Activated gamma-delta T cell treated with Interleukin-2 at 50 U/mL for 16 hours (primary cell): Measurements from ENCODE around the gene FBXL17.

Experiments
- DNase-seq: peaks from one replicate; pipeline ENCODE4 v3.0.0-alpha.2; 2020

The FBXL17 gene

DNA sequence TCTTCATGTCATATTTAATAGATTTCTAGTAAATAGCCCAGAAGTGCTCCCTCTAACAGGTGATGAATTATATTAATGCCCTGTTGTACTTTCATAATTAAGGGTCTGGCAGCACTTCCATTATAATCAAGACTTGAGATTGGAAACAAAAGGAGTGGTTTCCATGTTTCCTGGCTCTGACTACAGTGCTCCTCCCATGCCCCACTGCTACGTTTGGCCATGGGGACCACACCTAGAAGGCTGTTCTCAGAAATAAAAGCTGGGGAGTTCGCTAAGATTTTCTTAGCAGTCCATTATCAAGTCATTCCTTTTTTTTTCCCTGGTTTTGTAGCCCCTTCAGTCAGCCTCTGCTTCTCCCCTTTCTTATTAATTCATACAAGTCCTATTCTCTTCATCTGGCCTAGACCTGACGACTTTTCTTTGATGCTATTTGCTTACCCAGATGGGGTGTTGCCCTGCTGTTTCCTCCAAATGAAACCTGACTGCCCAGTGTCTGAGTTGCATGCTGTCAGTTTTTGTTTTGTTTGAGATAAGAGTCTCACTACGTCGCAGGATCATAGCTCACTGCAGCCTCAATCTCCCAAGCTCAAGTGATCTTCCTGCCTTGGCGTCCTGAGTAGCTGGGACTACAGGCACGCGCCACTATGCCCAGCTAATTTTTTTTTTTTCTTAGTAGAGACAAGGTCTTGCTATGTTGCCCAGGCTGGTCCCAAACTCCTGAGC, 399.0 kb downstream of the FBXL17 start:
- DNase-seq: no peak

DNA sequence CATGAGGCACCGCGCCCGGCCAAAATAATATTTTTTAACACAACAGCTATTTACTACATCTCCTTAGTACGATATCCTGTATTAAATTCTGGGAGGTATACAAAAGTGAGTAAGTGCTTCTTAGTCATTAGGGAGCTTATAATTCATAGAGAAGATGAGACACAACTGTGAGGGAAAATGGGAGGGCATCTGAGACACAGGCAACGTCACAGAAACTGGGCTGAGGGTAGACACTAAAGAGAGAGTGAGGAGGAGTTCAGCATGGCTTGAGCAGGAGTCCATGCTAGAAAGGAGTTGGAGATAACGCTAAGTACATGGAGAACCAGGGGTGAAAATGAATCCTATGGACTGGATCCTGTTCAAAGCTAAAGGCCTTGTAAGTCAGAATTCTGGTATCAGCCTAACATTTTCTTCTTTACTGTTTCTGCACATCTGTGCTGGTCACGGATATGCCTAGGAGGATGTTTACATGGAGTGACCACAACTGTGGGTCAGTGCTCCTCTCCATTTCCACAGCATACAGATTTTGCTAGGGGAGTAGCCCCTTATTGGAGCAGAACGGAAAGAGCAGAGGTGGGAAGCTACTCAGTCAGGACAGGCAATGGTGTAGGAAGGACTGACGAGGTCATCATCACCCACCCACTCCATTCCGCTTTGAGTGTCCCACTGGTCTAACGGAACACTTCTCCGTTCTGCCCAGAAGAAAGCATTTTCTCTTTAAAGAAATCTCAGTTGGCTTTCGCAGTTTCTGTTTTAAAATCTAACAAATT, 400.8 kb downstream of the FBXL17 start:
- no peak for DNase-seq

DNA sequence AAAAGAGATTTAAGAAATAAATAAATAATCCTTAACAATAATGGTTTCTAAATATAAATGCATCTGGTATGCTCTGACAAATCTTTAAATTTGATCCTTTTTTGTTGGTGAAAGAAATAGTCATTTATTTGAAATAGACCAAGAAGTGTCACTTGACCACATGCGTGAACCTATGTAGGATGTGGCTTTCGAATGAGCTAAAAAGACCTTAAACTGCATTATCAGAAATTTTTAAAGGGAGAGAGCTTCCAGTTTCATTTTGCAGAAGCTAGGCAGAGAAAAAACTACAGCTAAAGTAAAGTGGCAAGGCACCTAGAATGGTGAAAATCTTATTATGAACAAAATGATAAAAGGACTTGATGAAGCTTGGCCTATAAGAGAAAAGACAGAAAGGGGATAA, 402.0 kb downstream of the FBXL17 start:
- no peak for DNase-seq

DNA sequence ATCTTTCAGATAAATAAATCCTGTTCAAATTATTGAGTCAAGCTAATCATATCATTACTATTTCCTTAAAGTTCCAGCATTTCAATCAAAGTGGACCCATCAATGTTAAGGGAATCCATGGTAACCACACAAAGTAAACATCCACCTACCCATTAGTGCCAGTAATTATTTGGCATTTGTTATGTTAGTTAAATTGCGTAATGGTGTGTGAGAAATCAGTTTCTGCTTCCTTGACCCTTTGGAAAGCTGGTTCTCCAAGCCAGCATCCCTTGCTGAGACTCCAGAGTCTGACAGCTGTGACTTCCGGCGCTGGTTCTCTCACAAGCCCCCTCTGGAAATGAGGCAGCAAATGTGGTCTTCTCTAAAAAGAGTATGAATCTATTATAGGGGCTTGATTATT, 402.6 kb downstream of the FBXL17 start:
- DNase-seq: no peak

DNA sequence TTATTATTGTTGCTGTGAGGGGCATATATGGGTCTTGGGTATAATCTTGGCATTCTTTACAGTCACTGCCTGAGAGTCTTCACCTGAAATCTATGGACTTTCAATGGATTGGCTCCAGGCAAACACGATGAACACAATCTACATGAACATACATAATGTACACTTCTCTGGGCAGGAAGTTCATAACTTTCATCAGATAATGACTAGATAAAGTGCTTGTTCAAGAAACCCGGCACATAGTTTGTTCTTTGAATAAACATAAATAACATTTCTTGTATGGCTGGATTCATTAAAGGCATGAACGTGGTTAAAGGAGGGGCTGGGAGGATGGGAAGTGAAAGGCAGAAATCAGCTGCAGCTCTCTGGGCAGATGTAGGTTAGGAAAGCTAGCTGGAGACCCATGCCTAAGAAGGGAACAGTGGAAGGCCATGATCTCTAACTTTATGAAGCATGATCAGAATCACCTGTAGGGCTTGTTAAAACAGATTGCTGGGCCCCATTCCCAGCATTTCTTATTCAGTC, 404.3 kb downstream of the FBXL17 start:
- DNase-seq: no peak

DNA sequence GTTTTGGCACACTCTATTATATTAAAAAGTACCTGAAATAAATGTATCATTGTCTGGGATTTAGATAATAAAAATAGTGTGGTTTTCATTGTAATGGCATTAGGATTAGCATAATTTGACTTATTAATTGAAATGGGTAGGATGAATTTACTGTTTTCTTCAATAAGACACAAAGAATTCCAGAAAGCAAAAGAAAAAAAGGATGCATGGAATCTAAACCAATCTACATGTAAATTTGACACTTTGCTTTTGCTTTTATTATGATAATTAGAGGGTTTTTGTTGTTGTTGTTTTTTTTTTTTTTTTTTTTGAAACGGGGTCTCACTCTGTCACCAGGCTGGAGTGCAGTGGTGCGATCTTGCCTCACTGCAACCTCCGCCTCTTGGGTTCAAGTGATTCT, 406.3 kb downstream of the FBXL17 start:
- DNase-seq: no peak

DNA sequence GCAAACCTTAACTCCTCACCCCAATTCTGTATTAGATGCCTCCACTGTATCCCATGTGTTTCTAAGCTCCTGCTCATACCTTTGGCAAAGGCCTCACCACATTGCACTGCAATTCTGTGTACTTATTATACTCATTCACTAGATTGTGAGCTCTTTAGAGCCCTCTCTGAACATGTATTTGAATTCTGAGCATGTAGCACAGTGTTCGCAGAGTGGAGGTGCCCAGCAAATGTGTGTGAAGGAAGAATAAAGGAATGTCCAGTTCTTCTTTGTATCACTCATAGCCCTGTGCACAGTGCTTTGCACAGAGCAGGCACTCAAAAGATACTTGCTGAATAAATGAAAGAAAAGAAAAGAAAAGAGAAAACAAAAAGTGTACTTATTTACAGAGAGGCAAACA, 410.1 kb downstream of the FBXL17 start:
- no peak for DNase-seq

DNA sequence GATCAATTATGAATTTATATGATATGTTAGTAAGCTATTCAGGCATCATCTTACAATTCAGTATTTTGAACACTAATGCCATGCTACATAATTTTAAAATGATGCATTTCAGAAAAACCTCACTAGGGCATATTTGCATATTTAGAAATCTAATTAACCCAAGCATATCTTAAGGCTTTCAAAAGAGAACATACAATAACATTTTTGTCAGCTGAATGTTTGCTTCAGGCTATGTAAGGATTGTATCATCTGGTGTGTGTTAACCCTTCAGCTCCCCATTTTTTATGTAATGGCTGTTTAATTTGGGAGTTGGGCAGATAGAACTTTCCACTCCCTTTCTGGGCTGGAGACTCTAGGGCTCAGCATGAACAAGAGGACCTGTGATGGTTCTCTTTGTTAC, 412.1 kb downstream of the FBXL17 start:
- no peak for DNase-seq

DNA sequence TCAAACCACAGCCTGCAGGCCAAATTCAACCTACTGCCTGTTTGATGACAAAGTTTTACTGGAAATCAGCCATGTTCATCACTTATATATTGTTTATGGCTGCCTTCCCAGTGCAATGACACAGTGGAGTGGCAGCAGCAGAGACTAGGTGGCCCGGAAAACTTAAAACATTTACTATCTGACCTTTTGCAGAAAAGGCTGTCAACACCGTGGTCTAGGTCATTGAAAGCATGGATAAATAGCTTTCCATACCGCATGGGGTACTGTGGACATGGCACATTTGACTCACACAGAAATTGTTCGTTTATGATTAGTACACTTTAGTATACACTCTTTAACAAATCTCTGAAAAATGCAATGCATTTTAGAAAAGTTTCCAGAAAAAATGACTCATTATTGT, 412.9 kb downstream of the FBXL17 start:
- DNase-seq: no peak

DNA sequence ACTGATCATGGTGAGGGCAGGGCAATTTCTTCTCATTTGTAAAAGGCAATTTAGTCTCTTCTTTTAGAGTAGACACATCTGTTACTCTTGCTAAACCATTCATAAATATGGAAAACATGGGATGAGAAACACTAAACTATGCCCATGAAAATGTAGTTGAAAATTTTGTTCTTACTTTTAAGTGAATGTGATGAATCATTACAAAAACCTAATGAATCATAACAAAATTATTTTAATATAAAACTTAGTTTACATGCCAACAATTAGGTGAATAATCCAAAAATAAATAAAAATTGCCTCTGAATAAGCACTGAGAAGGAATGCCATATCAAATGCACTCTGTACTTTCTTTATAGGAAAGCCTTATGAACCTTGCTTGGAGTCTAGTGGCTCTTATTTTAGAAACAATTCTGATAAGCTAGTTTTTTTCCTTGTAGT, 413.5 kb downstream of the FBXL17 start:
- no peak for DNase-seq

DNA sequence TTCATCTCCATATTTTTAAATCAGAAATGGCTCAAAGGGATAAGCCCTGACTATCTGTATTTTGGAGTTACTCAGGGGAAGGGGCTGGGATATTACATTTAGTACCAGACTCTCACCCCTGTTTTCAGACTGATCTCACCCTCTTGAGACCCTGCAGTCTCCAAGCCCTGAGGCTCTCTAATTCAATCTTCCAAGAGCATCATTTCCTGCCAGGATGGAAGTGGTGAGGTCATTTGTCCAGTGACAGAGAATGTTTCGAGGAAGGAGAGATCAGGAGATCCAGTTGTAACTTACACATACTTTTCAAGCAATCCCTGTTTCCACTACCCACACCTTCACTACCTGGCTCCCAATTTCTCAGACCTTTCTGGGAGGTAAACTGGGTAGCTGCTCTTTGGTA, 415.7 kb downstream of the FBXL17 start:
- DNase-seq: no peak

DNA sequence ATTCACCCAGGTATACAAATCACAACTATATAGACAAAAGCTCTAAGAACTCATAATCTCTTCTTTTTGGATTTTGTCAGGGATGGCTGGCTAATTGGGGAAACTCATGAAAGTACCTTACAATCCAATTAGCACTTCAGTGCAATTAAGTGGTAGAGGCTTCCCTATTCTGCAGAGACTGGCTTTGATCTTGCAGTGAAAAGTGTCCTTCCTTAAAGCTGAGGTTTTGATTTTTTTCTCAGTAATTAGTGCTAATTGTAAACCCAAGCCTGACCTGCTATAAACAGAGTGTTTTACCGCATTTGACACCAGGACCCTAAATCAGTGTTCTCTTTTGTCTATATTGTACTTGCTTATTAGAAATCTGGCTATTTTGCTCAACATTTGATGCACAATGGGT, 417.2 kb downstream of the FBXL17 start:
- no peak for DNase-seq

DNA sequence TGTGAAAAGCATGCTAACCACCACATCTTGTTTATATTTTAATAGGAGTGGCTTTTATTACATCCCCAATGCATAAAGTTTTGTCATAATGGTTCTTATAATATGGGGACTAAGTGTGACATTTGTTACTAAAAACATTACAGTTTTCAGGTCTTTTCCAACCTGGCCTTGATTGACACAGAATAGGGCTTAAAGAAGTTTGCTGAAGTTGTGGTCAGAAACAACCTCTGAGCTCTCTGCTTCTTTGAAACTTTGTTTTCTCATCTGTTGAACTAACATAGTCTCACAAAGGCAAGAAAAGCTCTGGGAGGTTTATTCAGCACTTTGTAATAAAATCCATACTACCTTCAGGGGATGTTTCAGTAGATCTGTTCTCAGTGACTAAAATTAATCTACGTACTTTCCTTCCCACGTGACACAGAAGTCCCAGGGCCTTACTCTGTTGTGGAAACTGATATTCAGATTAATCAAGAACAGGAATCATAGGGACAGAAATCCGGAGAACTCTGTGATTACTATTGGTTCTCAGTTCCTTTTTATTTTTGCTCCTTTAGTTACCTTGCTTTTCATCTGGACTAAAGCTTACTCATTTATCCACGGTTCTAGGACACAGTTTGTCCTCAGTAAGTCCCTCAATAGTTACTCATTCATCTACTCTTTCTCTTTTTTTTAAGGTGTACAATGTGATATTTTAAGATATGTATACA, 422.2 kb downstream of the FBXL17 start:
- DNase-seq: no peak

DNA sequence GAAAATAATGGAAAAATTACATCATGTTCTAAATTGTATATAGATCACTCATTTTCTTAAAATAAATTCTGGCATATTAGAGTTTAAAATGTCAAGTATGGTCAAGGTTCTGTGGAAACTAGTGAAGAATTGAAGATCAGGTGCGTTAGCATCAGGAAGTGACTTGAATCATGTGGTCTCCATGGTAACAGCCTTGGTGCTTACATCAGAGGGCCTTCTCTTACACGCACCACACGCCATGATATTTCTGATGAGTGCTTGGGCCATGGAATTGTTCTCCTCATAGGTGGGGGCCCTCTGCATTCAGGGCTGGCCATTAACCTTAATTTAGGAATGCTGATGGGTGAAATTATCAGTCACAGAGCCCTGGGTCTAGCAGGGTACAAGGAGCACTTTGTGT, 423.0 kb downstream of the FBXL17 start:
- DNase-seq: no peak

DNA sequence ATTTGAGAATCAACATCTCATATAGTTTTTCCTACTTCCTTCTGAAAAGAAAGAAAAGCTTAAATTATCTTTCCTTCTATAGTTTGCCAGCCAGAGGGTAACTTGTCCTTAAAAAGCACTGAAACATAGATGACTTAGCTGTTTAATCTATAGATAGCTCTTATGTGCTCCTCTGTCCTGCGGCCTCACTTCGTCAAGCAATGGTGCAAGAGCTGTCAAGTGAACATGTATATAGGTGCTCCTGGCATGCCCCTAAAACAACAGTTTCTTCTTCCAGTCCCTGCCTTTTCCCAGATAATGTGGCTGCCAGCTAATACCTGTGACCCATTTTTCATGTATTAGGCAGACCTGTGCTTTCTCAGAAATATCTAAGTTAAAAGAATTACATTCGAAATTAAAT, 423.5 kb downstream of the FBXL17 start:
- DNase-seq: no peak

DNA sequence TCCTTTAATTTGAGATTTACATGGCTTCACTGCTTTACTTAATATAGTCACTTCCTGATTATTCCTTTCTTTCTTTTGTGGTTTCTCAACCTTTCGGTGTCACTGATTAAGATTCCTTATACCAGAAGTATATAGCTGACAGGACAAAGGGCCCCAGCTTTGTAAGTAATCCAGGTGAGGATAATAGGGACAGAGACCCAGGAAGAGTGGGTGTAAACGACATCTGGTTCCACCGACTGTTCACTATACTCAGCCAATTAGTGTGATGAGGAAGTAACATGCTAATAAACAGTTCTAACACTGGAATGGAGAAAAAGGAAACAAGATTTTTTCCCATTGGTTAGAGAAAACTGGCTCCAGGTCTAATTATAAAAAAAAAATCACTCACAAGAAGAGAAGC, 424.8 kb downstream of the FBXL17 start:
- no peak for DNase-seq

DNA sequence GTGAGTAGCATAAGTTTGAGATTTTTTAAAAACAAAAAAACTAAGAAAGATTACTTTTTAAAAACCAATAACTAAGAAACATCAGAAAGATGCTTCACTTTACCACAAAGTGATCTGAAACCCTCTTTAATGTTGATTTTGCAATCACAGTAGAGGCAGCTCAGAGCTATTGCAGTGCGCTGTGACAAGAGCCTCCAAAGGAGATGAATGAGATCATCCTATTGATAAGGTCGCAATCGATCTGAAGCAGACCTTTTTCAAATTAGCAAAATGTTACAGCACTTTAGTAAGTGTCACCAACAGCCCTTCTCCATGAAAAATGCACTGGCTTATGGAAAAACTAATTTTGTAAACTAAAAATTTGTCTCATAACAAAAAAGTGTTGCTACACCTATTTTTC, 426.6 kb downstream of the FBXL17 start:
- DNase-seq: no peak

DNA sequence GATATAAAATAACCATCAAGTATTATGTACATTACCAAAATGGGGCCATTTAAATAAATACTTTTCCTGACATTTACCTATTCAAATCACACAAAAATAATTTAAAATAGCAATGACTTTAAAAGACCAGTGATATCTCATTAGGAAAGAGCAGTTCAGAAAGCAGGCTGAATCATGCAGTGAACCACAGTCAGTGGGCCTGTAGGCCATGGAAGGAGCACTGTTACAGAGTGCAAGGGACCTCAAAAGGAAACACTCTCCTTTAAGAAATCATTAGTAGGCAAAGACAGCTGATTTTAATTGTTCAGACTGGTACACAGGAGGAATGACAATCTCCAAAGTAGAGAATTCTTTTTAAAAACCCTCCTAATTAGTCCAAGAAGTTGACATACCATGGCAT, 427.6 kb downstream of the FBXL17 start:
- DNase-seq: no peak

DNA sequence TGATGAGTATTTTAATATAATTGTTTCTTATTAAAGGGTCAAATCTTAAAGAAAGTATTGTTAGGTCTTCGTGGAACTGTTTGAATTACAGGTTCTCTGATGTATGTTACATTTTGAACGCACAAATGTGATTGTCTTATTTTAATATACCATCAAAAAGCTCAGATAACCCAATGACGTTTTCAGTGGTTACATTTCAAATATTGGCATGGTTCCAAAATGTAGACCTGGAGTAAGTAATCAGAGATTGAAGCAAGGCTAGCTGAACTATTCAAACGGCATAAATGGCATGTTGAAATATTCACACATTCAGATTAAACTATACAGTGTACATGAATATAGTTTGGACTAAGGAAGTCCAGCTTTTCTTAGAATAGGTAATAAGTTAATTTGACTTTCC, 429.4 kb downstream of the FBXL17 start:
- no peak for DNase-seq

DNA sequence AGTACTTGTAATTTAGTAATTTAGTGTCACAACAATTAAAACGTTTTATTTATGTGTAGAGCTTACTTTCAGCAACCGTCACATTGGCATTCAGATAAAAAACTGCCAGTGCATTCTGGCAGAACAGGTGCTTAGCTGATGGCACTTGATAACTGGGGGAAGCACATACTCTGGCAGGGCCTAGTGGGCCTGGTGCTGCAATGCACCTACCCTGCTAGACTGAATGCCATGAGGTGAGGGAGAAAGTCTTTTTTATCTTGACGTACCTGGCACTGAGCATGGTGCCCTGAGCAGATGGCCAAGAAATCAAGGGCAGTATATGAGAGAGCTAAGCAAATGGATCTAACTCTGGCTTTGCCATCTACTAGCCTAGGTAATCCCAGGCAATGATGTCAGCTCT, 430.6 kb downstream of the FBXL17 start:
- no peak for DNase-seq

DNA sequence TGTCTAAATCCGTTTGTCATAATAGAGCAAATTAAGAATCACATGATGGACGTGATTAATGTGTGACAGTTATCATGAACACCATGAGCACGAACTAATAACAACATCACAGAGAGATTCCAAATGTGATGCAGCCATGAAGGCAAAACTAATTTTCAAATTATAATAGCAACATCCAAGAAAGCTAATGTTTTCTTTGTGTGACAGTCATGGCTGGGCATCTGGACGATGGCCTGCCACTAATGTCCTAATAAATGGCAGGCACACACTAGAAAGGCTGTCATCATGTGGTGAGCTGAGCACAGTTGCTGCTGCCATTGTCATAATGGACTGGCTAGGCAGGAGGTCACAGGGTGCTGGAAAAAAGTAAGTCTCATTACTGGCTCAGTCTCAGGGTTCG, 431.1 kb downstream of the FBXL17 start:
- DNase-seq: no peak

DNA sequence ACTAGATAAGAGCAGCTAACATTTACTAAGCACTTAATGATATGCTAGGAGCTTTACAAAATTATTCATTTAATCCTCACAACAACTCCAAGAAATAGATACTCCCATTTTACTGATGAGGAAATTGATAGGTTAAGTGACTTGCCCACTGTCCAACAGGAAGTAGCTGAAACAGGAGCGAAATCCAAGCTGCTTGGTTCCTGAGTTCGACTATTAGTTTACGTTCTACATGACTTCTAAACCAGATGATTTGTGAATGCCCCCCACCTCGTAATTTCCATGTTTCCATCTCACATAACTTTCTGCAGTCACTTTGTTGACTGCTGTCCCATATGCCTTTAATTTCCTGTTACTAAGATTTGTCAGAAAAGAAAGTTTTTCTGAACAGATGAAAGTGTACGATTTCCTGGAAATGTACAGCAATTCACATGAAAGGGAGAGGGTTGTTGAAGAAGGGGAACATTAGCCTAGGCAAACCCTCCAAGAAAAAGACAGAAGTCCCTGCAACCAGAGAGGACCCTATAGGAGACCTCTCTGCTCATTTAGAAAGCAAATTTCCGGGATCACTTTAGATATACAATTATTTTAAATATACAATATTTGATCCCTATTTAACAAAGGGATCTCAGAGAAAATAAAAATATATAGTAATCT, 432.1 kb downstream of the FBXL17 start:
- DNase-seq: no peak

DNA sequence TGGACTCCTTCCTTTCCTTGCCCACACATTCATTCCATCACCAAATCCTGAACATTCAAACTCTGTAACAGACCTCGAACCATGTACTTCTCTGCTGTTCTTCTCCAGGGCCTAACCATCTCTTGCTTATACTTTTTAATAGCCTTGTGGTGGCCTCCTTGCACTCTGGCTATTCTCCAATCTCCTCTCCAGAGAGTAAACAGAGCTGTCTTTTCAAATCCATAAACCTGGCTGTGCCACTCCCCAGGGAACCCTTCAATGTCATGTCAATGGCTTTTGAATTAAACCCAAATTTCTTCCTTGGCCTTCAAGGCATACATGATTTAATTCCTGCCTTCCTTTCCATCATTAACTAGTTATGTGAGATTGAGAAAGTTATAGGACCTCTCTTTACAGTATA, 433.5 kb downstream of the FBXL17 start:
- no peak for DNase-seq
